Stimulated activated CD4-positive, alpha-beta T cell treated with anti-CD3 and anti-CD28 coated beads, Interleukin-4, amount 100 ng/mL, for 24 hours (primary cell): ENCODE results near the gene CPNE5.
"Not testable (repeated sequence)": the region's sequence is repeated elsewhere in the genome, so short reads cannot be mapped to it uniquely, and the experiment has no call there.

ENCODE experiments used
- DNase-seq: peaks from one replicate; pipeline ENCODE4 v3.0.0-alpha.2; 2020

Gene CPNE5

DNA sequence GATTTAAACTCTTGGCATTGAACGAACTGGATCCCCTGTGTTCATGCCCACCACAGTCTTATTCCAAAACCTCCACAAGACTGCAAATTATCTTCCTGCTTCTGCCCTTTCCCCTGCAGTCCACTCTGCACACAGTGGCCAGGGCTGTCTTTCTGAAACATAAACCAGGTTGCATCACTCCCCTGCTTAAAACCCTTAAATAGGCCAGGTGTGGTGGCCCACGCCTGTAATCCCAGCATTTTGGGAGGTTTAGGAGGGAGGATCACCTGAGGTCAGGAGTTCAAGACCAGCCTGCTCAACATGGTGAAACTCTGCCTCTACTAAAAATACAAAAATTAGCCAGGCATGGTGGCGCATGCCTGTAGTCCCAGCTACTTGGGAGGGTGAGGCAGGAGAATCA, 26.2 kb downstream of the CPNE5 start:
- DNase-seq: not testable (repeated sequence)

DNA sequence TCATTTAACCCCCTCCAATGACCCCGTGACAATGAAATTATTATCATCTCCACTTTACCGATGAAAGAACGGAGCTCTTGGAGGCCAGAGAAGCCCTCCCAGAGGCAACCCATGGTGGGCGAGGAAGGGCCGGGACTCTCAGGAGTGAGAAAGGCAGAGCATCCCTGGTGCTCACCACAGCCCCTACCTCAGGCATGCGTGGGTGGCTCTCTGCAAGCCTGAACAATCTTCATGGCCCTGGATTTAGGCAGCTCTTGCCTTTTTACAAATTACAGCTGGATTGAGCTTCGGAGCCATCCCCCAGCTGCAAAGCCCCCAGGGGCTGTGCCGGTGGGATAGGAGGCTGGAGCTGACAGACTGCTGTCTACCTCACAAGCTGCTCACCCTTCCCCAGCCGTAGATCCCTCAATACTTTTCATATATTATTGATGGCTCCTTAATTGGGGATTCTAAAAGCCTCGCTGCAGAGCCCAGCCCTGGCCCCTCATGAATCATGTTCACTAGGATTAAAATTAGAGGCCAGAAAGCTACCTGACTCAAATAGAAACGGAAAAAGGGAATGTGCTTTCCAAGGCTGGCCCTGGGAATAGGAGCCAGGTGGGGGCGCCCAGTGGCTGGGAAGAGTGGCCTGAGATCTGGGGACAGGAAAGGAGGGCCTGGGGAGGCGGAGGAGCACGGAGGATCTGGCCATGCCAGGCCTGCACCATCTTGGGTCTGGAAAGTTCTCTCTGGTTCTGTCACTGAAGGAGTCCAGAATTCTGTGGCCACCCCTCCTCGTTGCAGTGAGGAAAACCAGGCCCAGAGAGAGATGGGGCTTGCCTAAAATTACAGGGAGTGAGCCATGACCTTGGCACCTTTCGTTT, 29.1 kb downstream of the CPNE5 start:
- DNase-seq: no peak

DNA sequence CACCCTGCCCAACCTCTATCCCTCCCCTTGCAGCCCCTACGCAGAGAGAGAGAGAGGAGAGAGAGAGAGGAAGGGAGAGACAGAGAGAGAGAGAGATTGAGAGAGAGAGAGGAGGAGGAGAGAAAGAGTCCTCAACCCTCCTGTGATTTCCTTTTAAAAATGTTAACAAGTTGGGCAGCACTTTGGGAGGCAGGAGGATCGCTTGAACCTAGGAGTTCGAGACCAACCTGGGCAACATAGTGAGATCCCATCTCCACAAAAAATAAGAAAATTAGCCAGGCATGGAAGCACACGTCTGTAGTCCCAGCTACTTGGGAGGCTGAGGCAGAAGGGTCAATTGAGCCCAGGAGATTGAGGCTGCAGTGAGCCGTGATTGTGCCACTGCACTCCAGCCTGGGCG, 30.1 kb downstream of the CPNE5 start:
- no peak for DNase-seq

DNA sequence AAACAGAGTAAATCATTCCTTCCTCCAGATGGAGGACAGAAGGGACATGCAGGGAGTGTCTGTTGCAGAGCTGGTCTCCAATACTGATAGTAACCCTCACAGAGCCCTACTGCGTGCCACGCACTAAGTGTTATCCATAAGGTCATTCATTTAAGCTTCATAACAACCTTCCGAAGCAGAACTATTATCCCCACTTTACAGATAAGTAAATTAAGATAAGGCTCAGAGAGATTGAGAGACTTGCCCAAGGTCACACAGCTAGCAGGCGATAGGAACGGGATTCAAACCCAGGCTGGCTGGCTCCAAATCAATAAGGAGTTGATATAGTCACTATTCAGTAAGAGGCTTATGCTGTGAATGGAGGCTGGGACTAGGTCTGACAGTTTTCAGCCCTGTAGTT, 30.6 kb downstream of the CPNE5 start:
- no peak for DNase-seq

DNA sequence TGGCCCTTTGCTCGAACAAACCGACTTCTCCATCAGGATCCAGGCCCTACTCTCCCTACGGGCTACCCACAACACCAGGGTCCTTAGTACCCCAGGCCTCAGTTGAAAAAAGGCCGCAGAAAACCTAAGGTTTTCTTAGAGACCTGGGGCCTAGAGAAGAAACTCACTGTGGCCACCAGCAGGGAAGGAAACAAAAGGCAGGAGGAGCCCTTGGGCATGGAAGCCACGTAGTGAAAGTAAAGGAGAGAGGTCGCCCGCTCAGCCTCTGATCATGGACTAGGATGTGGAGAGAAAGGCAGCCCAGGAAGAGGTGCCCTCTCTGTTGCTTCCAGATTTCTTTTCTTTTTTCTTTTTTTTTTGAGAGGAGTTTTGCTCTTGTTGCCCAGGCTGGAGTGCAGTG, 31.5 kb downstream of the CPNE5 start:
- DNase-seq: no peak

DNA sequence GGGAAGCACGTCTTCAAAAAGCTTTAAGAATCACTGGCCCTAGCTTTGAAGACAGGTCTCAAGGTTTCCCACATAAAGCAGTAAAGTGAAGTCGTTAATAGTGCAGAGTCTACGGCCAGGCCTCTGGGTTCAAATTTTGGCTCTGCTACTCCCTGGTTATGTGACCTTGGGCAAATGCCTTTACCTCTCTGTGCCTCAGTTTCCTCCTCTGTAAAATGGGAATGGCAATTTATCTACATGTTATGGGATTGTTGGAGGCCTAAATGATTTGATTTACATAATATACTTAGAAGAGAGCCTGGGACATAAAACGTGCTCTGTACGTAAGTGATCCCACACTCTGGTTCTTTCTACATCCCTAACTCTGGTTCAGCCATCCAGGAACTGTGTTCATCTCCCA, 32.1 kb downstream of the CPNE5 start:
- no peak for DNase-seq

DNA sequence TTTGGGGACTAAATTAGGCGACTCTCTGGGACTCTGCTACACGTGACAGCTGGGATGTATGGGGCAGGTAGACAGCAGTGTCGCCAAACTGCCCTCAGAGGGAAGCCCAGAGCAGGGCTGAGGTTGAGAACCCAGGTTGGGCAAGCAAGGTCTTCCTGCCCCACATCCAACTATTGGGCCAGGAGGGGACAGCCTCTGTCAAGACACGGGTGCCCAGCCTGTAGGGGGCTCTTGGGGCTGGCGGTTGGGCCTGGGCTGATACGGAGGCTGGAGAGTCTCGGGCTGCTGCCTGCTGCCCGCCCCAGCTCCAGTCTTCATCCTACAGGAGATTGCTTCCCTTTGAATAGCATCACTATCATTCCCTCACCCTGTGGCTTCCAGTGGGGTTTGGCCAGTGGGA, 33.3 kb downstream of the CPNE5 start:
- no peak for DNase-seq

DNA sequence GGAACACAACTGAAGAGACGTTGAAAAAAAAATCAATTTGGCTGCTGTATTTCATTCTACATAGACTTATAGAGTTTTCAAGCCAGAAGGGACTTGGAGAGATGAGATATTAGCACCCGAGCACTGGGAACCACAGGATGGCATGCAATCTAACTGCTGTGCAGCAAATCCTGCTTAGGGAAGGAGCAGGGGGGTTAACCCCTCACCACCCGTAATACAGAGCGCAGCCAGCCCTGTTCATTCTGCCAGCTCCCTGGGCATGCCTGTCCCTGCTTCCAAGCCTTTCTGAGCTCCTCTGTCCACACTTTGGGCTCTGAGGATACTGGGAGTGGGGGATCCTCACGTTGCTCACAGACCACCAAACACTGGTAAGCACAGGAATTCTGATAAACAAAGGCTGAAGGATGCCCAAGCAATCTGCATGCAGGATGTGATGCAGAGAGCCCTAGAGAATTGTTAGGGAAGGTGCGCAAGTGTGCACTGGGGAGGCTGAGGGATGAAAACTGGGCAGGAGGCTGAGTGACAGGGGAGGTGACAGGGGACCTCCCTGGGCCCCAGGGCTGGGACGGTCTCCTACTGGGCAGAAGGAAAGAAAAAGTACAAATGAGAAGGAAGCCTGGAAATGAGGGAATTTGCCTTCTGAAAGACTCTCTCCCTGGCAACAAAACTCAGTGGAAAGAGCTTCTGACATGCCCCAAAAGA, 34.0 kb downstream of the CPNE5 start:
- DNase-seq: no peak

DNA sequence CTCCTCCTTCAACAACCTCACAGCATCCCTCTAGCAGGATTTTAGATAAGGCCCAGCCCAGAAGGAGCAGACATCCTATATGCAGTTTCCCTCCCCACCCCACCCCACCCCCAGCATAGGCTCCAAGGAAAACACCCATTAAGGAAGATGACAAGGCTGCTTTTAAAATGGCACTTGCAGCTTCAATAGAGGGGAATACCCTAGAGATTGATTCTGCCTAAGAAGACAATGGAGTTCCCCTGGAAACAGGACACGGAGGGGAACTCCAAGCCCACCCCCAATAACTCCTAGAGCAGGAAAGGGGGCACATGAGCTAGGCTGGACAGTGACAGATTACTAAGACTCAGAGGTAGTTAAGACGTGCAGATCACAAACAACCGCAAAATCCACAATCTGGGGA, 34.7 kb downstream of the CPNE5 start:
- no peak for DNase-seq

DNA sequence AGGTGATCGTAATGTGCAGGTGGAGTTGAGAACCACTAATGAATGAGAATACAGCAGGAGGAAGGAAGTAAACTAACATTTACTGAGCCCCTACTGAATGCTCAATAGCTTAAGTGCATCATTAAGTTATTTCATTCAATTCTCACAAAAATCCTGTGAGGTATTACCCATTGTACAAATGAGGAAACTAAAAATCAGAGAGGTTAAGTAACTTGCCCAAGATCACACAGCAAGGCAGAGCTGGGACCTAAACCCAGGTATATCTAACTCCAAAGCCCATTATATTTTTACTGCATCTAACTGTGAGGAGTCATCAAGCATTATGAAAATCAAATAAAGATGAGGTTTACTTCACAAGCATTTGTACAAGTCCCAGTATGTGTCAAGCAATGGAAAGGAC, 35.3 kb downstream of the CPNE5 start:
- DNase-seq: no peak

DNA sequence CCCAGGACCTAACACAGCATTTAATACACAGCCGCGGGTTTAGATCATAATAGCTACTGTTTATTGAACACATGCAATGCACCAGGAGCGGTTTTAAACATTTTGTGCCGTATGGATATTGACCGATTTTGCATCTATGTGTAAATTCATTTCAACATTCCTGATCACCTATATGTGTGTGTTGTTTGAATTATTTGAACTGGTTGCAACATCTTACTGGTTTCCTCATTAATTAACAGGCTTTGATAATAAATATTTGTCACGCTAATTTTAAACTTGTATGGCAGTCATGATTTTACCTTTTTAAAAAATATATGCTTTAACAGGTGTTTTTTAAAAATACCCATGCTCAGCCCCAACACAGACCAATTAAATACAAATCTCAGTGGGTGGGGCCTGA, 35.8 kb downstream of the CPNE5 start:
- DNase-seq: no peak

DNA sequence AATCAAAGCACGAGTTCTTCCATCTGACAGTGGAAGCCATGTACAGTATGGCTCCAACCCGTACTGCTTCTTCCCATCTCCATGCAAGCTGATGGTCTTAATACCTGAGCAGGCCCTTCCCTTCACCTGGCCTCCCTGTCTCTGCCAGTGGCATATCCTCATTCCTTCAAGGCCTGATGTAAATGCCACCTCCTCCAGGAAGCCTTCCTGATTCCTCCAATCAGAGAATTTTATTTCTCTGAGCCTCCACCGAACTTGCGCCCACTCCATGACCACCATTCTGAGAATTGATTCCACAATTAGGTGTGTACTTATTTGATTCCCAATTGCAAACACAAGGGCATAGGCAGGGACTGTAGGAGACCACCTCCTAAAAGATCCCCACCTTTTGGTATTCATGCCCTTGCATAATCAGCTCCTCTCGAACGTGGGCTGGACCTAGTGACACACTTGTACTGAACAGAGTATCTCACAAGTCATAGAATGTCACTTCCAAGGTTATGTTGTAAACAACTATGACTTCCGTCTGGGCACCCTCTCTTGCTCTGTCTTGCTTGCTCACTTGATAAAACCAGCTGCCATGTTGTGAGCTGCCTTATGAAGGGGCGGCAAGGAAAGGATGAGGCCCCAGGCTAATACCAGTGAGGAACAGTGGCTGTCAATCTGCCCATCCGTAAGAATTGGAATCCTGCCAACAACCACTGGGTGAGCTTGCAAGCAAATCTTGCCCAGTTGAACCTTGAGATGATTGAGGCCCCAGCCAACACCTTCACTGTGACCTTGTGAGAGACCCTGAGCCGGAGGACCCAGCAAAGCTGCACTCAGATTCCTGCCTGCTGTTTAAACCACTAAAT, 38.8 kb downstream of the CPNE5 start:
- no peak for DNase-seq

DNA sequence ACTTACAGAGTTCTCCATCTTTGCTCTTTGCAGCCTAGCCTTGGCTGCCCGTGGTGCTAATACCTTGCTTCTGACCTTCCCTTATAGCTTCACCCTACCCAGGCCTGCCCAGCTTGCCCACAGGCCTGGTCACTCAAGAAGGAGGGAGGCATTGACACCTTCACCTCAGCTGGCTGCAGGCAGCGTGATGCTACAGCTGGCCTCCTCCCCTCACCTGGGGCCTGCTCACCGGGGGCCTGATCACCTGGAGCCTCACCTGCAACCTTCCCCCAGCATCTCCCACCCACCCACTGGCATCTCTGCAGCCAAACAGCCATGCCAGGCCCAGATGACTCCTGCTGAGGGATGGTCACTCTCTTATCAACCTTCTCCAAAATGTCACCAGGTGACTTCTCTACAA, 40.4 kb downstream of the CPNE5 start:
- no peak for DNase-seq

DNA sequence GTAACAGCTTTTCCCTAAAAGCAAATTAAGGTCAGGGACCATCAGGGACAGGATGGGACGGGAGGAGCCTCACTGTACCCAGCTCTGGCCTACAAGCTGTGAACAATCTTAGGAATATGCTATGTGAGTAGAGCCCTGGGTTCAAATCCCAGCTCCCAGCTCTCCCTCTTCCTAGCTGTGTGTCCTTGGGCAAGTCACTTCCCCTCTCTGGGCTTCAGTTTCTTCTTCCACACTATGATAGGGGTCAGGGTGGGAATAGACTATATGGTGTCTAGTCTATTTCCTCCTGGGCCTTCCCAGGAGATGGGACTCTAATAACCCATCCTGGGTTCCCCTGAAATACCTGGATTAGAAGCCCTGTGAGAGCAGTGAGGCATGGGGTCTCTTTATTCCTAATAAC, 41.6 kb downstream of the CPNE5 start:
- no peak for DNase-seq

DNA sequence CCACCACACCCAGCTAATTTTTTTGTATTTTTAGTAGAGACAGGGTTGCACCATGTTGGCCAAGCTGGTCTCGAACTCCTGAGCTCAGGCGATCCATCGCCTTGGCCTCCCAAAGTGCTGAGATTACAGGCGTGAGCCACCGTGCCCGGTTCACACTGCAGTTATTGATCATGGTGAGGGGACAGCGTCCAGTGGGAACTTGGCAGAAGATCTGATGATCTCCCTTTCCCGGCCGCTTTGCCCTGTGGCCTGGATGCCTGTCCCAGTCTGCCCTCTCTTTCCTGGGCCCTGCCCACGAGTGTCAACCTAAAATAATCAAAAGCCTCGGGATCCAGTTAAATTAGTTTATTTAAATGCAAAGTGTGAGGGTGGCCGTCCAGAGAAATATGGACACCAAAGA, 42.2 kb downstream of the CPNE5 start:
- DNase-seq: no peak

DNA sequence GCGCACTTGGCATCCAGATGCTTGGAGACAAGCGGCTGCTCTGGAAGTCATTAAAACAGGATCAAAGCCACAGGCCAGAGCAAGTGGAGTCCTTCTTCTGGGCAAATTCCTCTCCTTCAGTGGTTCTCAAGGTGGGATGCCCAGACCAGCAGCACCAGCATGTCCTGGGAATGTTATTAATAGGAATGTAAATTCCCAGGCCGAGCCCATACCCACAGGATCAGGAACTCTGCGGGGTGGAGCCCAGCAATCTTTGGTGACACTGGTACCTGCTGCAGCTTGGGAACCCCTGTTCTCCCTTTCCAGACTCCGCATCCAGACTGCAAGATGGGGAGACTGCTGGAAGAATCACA, 44.6 kb downstream of the CPNE5 start:
- no peak for DNase-seq

DNA sequence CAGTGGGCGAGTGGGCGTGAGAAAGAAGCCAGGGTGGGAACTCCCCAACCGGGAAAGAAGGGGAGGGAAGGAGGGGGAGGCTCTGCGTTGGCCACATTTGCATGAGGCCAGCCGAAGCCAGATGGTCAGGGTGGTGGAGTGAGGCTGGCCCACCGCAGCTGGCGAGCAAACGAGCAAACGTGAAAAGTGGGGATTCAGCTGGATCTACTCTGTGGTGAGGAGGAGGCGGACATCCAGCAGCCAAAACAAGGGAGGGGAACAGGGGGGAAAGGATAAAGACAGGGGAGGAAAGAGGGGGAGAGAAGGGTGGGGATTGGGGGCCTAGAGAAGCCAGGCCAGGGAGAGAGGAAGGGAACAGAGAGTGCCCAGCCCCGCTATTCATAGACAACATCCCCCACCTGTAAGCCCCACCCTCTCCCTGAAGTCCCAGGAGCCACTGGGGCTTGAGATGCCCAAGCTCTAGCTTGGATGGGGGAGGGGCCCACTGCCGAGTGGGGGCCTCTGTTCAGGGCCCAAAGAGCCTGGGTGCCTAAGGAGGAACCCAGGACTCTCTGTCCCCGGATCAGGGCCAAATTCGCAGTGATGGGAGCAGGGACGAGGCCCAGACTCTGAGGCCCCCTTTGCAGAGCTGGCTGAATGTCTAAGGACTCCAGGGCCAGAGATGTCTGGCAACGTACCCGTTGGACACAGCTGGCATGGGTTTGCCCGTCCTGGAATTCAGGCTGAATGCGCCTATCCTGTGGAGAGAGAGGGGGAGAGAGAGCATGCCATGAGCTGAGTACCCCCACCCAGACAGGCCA, 45.1 kb downstream of the CPNE5 start:
- DNase-seq: no peak

DNA sequence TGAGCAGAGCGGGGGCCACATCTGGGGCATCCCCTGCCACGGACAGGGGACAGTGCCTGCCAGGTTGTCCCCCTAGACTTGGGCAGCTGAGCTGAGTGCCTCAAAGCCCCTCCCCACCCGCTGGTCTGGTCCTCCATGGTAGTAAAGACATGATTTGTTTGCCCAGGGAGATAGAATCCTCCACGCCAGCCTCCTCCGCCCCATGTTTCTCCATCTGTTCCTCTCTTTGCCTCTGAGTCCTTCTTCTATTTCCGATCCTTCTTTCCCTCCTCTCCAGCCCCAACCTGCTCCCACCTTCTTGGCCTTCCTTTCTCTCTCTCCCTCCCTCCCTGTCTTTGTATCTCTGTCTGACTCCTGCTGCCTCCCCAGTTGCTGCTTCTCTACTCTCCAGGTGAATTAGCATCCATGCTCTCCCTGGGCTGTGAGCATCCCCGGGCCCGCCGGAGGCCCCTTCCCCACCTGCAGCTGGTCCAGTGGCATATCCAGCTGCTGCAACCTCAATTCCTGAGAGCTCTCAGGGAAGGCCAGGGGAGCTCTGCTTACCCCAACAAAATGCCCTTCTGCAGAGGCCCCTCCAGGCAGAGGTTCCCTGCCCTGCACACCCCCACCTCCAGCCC, 45.8 kb downstream of the CPNE5 start:
- DNase-seq: no peak

DNA sequence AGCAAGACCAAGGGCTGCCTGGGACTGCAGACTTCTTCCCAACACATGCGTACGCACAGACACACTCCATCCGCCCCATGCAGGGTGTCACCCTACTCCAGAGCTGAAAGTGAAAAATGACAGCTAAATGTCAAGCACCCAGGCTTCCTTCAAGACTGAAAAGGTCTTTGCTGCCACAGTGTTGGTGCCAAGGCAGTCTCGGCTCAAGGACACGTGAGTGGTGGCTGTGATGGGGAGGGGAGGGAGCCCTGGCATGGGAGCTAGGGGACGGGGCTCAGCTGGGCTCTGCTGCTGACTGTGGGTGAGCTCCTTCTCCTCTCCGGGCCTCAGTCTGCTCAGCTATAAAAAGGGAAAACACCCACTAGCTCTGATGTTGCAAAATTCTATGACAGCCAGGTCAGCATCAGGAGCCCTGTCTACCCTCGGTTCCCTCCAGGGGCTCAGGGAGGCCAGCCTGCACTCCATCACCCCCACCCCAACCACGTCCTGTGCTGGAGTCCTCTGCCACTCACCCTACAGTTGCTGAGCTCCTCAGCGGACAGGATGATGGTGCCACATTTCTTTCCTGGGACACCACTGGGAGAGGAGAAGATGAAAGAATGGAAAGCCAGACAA, 47.6 kb downstream of the CPNE5 start:
- DNase-seq: no peak

DNA sequence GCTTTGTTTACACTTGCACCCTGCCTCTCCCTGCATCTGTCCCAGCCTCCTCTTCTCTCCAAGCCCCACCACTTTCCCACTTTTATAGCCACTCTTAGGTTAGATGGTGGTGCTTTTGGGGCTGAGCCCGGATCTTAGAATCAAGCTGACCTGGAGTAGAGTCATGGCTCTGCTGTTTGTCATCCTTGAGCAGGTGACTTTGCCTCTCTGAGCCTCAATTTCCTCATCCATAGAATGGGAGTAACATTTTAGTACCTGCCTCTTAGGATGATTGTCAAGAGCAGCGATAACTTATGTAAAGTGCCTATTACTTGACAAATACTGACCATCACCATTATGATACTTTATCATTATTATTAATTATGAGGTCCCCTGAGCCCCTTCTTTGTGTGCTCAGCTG, 48.2 kb downstream of the CPNE5 start:
- no peak for DNase-seq

DNA sequence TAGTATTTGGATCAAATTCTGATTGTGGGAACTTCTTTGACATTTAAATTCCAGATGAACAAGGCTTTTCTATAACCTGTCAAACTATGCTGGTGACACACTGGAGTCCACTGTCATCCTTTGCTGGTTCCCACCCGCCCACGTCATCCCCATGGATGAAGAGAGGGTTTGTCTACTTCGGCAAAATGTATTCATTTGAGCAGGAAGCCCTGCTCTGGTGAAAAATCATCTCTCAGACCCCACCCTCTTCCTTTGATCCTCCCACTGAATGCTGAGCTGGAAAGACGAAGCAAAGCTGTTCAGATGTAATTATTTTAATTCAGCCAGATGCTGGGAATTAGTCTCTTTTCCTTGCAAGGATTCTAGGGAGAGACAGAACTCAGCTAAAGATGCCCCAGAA, 50.5 kb downstream of the CPNE5 start:
- peak; percentile 24 for DNase-seq

DNA sequence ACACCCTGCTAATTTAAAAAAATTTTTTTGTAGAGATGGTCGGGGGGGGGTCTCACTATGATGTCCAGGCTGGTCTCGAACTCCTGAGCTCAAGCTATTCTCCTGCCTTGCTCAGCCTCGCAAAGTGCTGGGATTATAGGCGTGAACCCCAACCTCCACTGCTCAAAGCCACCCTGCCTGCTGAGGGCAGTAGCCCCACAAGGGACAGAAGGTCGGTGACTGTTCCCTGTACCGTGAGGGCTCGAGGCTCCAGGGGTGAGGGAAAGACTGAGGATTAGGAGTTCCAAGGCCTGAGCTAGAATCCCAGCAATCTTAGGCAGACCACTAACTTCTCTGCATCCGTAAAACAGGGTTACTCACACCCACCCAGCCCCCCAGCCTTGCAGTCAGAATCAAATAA, 51.1 kb downstream of the CPNE5 start:
- DNase-seq: no peak
